Measurements from ENCODE around the gene XCR1.

Gene XCR1

DNA sequence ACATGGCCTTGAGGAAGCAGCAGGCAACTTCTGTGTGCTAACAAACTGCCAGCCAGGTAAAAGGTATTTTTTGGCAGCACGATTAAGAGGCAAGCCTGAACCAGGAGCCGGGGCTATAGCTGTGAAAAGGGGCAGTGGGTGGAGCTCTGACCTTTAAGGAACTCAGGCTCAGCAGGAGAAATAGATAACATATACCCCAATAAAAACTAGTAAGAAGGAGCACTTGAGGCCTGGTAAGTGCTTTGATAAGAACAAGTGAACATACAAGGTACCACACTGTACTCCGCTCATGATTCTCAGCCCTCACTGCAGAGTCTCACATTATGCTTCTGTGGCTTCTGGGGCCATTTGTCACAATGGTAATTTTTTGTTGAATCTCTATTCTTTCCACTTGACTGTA, 37.1 kb downstream of the XCR1 start:
- no peak overlapping the region for H3K4me3 ChIP-seq (ENCODE audit: low read depth, low read length)
- H3K36me3 ChIP-seq (ENCODE audit: control insufficient read depth in 2 of 2, insufficient read depth in 1 of 2, low read length in 2 of 2), result peaks cover 0 to 9% of the 10 kb centered on the region in 2 experiments; a peak in 1 of 3 replicates
- H3K27ac ChIP-seq (ENCODE audit: extremely low read depth, low read depth, low read length), result no peak overlapping the region
- no peaks in the 10 kb centered on the region for H3K9me3 ChIP-seq (ENCODE audit: control insufficient read depth, insufficient read depth, low read depth, low read length)
- ChIA-PET POLR2A (no interaction called here), CTCF (no interaction called here)
- no peak for TF ChIP-seq ZNF449 (tag by site-specific recombination; IDR thresholded peaks at IDR 0.05)
- TF ChIP-seq ZFHX2 (tag by site-specific recombination; conservative IDR thresholded peaks at IDR 0.05), result no peak
- TF ChIP-seq ZNF280C (tag by site-specific recombination; IDR thresholded peaks at IDR 0.05), result no peak
- no peak for TF ChIP-seq WT1 (tag by site-specific recombination; IDR thresholded peaks at IDR 0.05)
- no peak for TF ChIP-seq ZNF792 (tag by site-specific recombination; IDR thresholded peaks at IDR 0.05)
- TF ChIP-seq ZNF76 (tag by site-specific recombination; IDR thresholded peaks at IDR 0.05; ENCODE audit: borderline replicate concordance, low read depth), result no peak
- TF ChIP-seq ZNF777 (tag by site-specific recombination; IDR thresholded peaks at IDR 0.05; ENCODE audit: borderline replicate concordance), result no peak
- TF ChIP-seq ZNF138 (tag by site-specific recombination; IDR thresholded peaks at IDR 0.05; ENCODE audit: borderline replicate concordance), result no peak
- no peak for TF ChIP-seq PRDM10 (tag by site-specific recombination; IDR thresholded peaks at IDR 0.05)
- no peak for TF ChIP-seq ZNF544 (tag by site-specific recombination; IDR thresholded peaks at IDR 0.05)
- no peak for TF ChIP-seq ZSCAN16 (tag by site-specific recombination; IDR thresholded peaks at IDR 0.05)
- no peak for TF ChIP-seq ZNF830 (tag by site-specific recombination; IDR thresholded peaks at IDR 0.05; ENCODE audit: low read depth)
- TF ChIP-seq ZNF404 (tag by site-specific recombination; IDR thresholded peaks at IDR 0.05), result no peak
- no peak for TF ChIP-seq ZNF26 (tag by site-specific recombination; IDR thresholded peaks at IDR 0.05)
- no peak for TF ChIP-seq ZNF214 (tag by site-specific recombination; IDR thresholded peaks at IDR 0.05; ENCODE audit: borderline replicate concordance)
- peaks cover 6% of the 10 kb centered on the region; the same call in 1 of the 2 replicates for H3K4me1 ChIP-seq (ENCODE audit: control insufficient read depth, insufficient read depth, low read length)

DNA sequence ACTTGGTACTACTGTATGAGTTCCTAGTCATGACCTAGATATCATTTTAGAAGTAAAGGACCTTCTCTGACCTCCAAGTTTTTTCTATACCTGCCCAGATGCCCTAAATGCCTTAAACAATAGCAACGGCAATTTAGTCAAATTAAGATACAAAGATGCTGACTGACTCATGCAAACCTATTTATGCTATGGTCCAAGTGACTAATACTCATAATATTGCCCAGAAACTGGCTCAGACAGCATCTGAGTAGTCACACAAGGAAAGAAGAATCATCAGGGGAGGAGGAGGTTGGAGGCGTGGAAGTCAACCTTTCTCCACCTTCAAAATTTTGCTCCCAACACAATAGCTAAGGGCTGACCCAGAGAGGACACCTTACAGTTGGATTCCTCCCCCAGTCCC, 38.5 kb downstream of the XCR1 start:
- H3K27ac ChIP-seq (ENCODE audit: extremely low read depth, low read depth, low read length), result no peak overlapping the region
- POLR2A ChIA-PET, result no interaction called here
- H3K4me1 ChIP-seq (ENCODE audit: control insufficient read depth, insufficient read depth, low read length), result peaks cover 6% of the 10 kb centered on the region; the same call in 1 of the 2 replicates
- CTCF ChIA-PET, result no interaction called here
- no peaks in the 10 kb centered on the region for H3K9me3 ChIP-seq (ENCODE audit: control insufficient read depth, insufficient read depth, low read depth, low read length)
- no peak for TF ChIP-seq ZNF362 (tag by site-specific recombination; IDR thresholded peaks at IDR 0.05)
- H3K36me3 ChIP-seq (ENCODE audit: control insufficient read depth in 2 of 2, insufficient read depth in 1 of 2, low read length in 2 of 2), result peaks cover 0 to 22% of the 10 kb centered on the region in 2 experiments; a peak in 1 of 3 replicates
- H3K4me3 ChIP-seq (ENCODE audit: low read depth, low read length), result no peak overlapping the region

All from HEK293 (cell line).